Colonic mucosa (tissue), 4 donors: Measurements from ENCODE around the gene KLHL8. TPM values are rescaled to one million over a fixed set of nuclear protein-coding genes. Genes with fewer than 3 reads are reported as not detected.
"Not testable (repeated sequence)": the region's sequence is repeated elsewhere in the genome, so short reads cannot be mapped to it uniquely, and the experiment has no call there.

ENCODE experiments used
- DNase-seq: peaks from one replicate; pipeline ENCODE4 v3.0.0-alpha.2; 2020
- H3K27ac ChIP-seq: fragments of 200-600 bp; one replicate; pipeline ENCODE4 v1.8.0; 2021
- H3K27me3 ChIP-seq: fragments of 200-600 bp; one replicate; pipeline ENCODE4 v1.8.0; 2021
- H3K36me3 ChIP-seq: fragments of 200-600 bp; one replicate; pipeline ENCODE4 v1.8.0; 2021
- H3K4me1 ChIP-seq: fragments of 200-600 bp; one replicate; pipeline ENCODE4 v1.8.0; 2021; ENCODE audit warnings: mild to moderate bottlenecking
- H3K4me3 ChIP-seq: fragments of 200-600 bp; one replicate; pipeline ENCODE4 v1.8.0; 2021
- H3K9ac ChIP-seq, 2 donors: one replicate each; pipeline ENCODE4 v1.7.0; 2013; ENCODE audit warnings: control low read depth in 2 of 2, low read depth in 2 of 2, low read length in 2 of 2
- H3K9me3 ChIP-seq: fragments of 200-600 bp; one replicate; pipeline ENCODE4 v1.8.0; 2021
- CTCF ChIP-seq: fragments of 200-600 bp; IDR thresholded peaks from one replicate; pipeline ENCODE4 v1.8.0; 2022; ENCODE audit warnings: antibody characterized with exemption, mild to moderate bottlenecking
- intact Hi-C: fragments of 100-400 bp; cut with DNase I; formaldehyde crosslinking; loops from one replicate; pipeline ENCODE4 v1.14.1; 2022
- total RNA-seq, 2 donors: library from RNA; stranded (reverse); fragmentation: NEBNext Ultra II Directional in 1 of 2; extraction: Animal tissue kit (Norgen Biotek cat#: 25700) in 1 of 2; gene quantifications; one replicate each; pipeline ENCODE4 v1.2.1, GENCODE V29; 2021
- donor health status: healthy.
- donor health status: DM: no; HTN: no; CAD: no.
- donor health status: DM: no; HTN: no; CAD: no.

The KLHL8 gene
- total RNA-seq, 2 donors from 2014 or later: 19.5 to 19.7 TPM

- Histone ChIP-seq H3K27me3 (no peaks in the 10 kb centered on the region), H3K4me1 (no peaks in the 10 kb centered on the region), H3K4me3 (no peak overlapping the region), H3K9me3 (no peaks in the 10 kb centered on the region), H3K27ac (no peak overlapping the region), H3K36me3 (no peaks in the 10 kb centered on the region), H3K9ac (no peak overlapping the region)
- TF ChIP-seq CTCF: no peak
- DNase-seq: no peak
- intact Hi-C loops: loop anchor here (5.0 kb wide), 1 partner anchor 84 kb away; no protein-coding TSS in a partner anchor
Observed at GRCh38 chr4:87153078-87153870, 67.1 kb downstream of the KLHL8 start.

GRCh38 chr4:87152310-87153041 is 67.9 kb downstream of the KLHL8 start:
- no peaks in the 10 kb centered on the region for H3K4me1 ChIP-seq
- no peak overlapping the region for H3K9ac ChIP-seq
- H3K9me3 ChIP-seq: no peaks in the 10 kb centered on the region
- H3K36me3 ChIP-seq: no peaks in the 10 kb centered on the region
- no peak overlapping the region for H3K27ac ChIP-seq
- H3K4me3 ChIP-seq: no peak overlapping the region
- H3K27me3 ChIP-seq: no peaks in the 10 kb centered on the region
- TF ChIP-seq CTCF: no peak
- no peak for DNase-seq
- intact Hi-C loops: loop anchor here (5.0 kb wide), 1 partner anchor 85 kb away; no protein-coding TSS in a partner anchor

- H3K27ac ChIP-seq: no peak overlapping the region
- no peaks in the 10 kb centered on the region for H3K9me3 ChIP-seq
- no peak for DNase-seq
- no peak overlapping the region for H3K9ac ChIP-seq
- no peak for TF ChIP-seq CTCF
- H3K4me3 ChIP-seq: no peak overlapping the region
- no peaks in the 10 kb centered on the region for H3K4me1 ChIP-seq
- H3K27me3 ChIP-seq: no peaks in the 10 kb centered on the region
- H3K36me3 ChIP-seq: no peaks in the 10 kb centered on the region
- intact Hi-C loops: loop anchor here (5.0 kb wide), 1 partner anchor 86 kb away; no protein-coding TSS in a partner anchor
Observed at GRCh38 chr4:87151730-87152129, 68.7 kb downstream of the KLHL8 start.

GRCh38 chr4:87150498-87151261 is 69.7 kb downstream of the KLHL8 start:
- Histone ChIP-seq H3K4me1 (no peaks in the 10 kb centered on the region), H3K27ac (no peak overlapping the region), H3K27me3 (no peaks in the 10 kb centered on the region), H3K9ac (no peak overlapping the region), H3K4me3 (no peak overlapping the region), H3K9me3 (no peaks in the 10 kb centered on the region), H3K36me3 (no peaks in the 10 kb centered on the region)
- DNase-seq: peak; percentile 86
- TF ChIP-seq CTCF: peak; percentile 94
- intact Hi-C loops: loop anchor here (5.0 kb wide), 1 partner anchor 87 kb away; no protein-coding TSS in a partner anchor

- intact Hi-C loops: no loop called here
- H3K9ac ChIP-seq: no peak overlapping the region
- no peaks in the 10 kb centered on the region for H3K4me1 ChIP-seq
- no peak overlapping the region for H3K4me3 ChIP-seq
- no peak for DNase-seq
- no peaks in the 10 kb centered on the region for H3K27me3 ChIP-seq
- H3K36me3 ChIP-seq: no peaks in the 10 kb centered on the region
- TF ChIP-seq CTCF: no peak
- H3K27ac ChIP-seq: no peak overlapping the region
- no peaks in the 10 kb centered on the region for H3K9me3 ChIP-seq
Observed at GRCh38 chr4:87147116-87147515, 73.3 kb downstream of the KLHL8 start.

- not testable (repeated sequence) for DNase-seq, H3K27me3 ChIP-seq
Observed at GRCh38 chr4:87145934-87146333, 74.5 kb downstream of the KLHL8 start.

More at GRCh38 chr4:87145934-87146333, 74.5 kb downstream of the KLHL8 start:
- H3K4me1 ChIP-seq, H3K27ac ChIP-seq, H3K9ac ChIP-seq, H3K4me3 ChIP-seq, H3K36me3 ChIP-seq, H3K9me3 ChIP-seq, intact Hi-C loops: not testable (repeated sequence)
